ENCODE data around the gene KMT2A. TPM values are rescaled to one million over a fixed set of nuclear protein-coding genes. Genes with fewer than 3 reads are reported as not detected.

The KMT2A gene
- total RNA-seq, 4 donors from 2014 or later = 57.8 to 94.6 (median 63.6) TPM

GRCh38 chr11:118511601-118512000 is 75.3 kb downstream of the KMT2A start:
- intact Hi-C loops (cut with DNase I; ENCODE audit: low total_unique reads) = no loop called here
- TF ChIP-seq, protein P1, sequence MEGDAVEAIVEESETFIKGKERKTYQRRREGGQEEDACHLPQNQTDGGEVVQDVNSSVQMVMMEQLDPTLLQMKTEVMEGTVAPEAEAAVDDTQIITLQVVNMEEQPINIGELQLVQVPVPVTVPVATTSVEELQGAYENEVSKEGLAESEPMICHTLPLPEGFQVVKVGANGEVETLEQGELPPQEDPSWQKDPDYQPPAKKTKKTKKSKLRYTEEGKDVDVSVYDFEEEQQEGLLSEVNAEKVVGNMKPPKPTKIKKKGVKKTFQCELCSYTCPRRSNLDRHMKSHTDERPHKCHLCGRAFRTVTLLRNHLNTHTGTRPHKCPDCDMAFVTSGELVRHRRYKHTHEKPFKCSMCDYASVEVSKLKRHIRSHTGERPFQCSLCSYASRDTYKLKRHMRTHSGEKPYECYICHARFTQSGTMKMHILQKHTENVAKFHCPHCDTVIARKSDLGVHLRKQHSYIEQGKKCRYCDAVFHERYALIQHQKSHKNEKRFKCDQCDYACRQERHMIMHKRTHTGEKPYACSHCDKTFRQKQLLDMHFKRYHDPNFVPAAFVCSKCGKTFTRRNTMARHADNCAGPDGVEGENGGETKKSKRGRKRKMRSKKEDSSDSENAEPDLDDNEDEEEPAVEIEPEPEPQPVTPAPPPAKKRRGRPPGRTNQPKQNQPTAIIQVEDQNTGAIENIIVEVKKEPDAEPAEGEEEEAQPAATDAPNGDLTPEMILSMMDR (IDR thresholded peaks at IDR 0.05) = no peak
- no peak for TF ChIP-seq POLR2A (IDR thresholded peaks at IDR 0.05)

DNA sequence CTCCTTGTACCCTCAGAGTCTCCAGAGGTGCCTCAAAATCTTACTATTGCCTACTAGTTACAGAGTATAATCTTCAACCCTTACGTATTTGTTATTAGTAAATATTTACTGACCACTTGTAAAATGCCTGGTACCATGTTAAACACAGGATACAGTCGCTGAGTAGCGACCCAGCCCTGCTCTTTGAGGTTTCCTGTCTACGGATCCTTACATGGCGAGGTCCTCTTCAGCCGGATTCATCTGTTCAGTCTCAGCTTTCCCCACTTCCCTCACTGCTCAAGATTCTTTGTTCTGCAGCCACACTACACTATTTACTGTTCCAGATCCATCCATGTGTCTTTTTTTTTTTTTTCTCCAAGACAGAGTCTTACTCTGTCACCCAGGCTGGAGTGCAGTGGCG is 77.8 kb downstream of the KMT2A start:
- WGBS, 2 donors = 82 to 85% methylated on average over 7 of the region's 7 CpGs
- no peak overlapping the region for H3K4me3 ChIP-seq (ENCODE audit: low read depth, poor library complexity, severe bottlenecking)
- intact Hi-C loops (cut with DNase I; ENCODE audit: low total_unique reads) = no loop called here
- DNase-seq (ENCODE audit: low spot score in 2 of 2) = no peak
- no peak for TF ChIP-seq POLR2A (IDR thresholded peaks at IDR 0.05)
- TF ChIP-seq, protein P1 (IDR thresholded peaks at IDR 0.05) = no peak

More at GRCh38 chr11:118511601-118512000, 75.3 kb downstream of the KMT2A start:
- WGBS, 2 donors = 84 to 87% methylated on average over 5 of the region's 5 CpGs
- no peak for DNase-seq (ENCODE audit: low spot score in 2 of 2)
- no peak overlapping the region for H3K4me3 ChIP-seq (ENCODE audit: low read depth, poor library complexity, severe bottlenecking)

DNA sequence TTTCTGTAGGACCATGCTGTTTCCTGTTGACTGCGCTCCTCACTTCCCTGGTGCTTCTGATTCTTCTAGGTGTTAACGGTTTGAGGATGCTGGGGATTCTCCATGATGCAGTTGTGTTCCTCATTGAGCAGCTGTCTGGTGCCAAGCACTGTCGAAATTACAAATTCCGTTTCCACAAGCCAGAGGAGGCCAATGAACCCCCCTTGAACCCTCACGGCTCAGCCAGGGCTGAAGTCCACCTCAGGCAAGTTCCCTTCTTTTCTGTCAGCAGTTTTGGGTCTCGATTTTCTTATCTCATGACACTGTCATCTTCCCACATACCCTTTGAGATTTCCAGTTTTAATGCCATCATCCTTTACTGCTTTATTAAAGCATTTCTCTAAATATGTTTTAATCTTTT is 83.3 kb downstream of the KMT2A start:
- DNase-seq (ENCODE audit: low spot score in 2 of 2) = no peak
- 83 to 89% methylated on average over 6 of the region's 6 CpGs for WGBS, 2 donors
- TF ChIP-seq POLR2A (IDR thresholded peaks at IDR 0.05) = no peak
- H3K4me3 ChIP-seq (ENCODE audit: low read depth, poor library complexity, severe bottlenecking) = no peak overlapping the region
- intact Hi-C loops (cut with DNase I; ENCODE audit: low total_unique reads) = no loop called here

DNA sequence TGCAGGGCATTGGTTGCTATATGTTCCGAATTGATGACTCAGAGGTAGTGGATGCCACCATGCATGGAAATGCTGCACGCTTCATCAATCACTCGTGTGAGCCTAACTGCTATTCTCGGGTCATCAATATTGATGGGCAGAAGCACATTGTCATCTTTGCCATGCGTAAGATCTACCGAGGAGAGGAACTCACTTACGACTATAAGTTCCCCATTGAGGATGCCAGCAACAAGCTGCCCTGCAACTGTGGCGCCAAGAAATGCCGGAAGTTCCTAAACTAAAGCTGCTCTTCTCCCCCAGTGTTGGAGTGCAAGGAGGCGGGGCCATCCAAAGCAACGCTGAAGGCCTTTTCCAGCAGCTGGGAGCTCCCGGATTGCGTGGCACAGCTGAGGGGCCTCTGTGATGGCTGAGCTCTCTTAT is 85.6 kb downstream of the KMT2A start:
- H3K4me3 ChIP-seq (ENCODE audit: low read depth, poor library complexity, severe bottlenecking) = no peak overlapping the region
- no peak for DNase-seq (ENCODE audit: low spot score in 2 of 2)
- WGBS, 2 donors = 71 to 76% methylated on average over 13 of the region's 13 CpGs
- TF ChIP-seq POLR2A (IDR thresholded peaks at IDR 0.05) = no peak
- TF ChIP-seq, protein P1 (IDR thresholded peaks at IDR 0.05) = no peak
- intact Hi-C loops (cut with DNase I; ENCODE audit: low total_unique reads) = no loop called here

DNA sequence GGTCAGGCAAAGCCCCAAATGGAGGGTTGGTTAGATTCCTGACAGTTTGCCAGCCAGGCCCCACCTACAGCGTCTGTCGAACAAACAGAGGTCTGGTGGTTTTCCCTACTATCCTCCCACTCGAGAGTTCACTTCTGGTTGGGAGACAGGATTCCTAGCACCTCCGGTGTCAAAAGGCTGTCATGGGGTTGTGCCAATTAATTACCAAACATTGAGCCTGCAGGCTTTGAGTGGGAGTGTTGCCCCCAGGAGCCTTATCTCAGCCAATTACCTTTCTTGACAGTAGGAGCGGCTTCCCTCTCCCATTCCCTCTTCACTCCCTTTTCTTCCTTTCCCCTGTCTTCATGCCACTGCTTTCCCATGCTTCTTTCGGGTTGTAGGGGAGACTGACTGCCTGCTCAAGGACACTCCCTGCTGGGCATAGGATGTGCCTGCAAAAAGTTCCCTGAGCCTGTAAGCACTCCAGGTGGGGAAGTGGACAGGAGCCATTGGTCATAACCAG is 86.3 kb downstream of the KMT2A start:
- DNase-seq (ENCODE audit: low spot score in 2 of 2) = no peak
- H3K4me3 ChIP-seq (ENCODE audit: low read depth, poor library complexity, severe bottlenecking) = no peak overlapping the region
- intact Hi-C loops (cut with DNase I; ENCODE audit: low total_unique reads) = no loop called here
- WGBS, 2 donors = 34 to 40% methylated on average over 6 of the region's 6 CpGs
- no peak for TF ChIP-seq POLR2A (IDR thresholded peaks at IDR 0.05)
- TF ChIP-seq, protein P1 (IDR thresholded peaks at IDR 0.05) = no peak

- intact Hi-C loops (cut with DNase I; ENCODE audit: low total_unique reads) = no loop called here
- TF ChIP-seq, protein P1 (IDR thresholded peaks at IDR 0.05) = no peak
- no peak for TF ChIP-seq POLR2A (IDR thresholded peaks at IDR 0.05)
- DNase-seq (ENCODE audit: low spot score in 2 of 2) = no peak
- no peak overlapping the region for H3K4me3 ChIP-seq (ENCODE audit: low read depth, poor library complexity, severe bottlenecking)
Measured at GRCh38 chr11:118524356-118524755, 88.1 kb downstream of the KMT2A start.
